GM20431 (cell line): ENCODE data around the gene CAMK1G.

Experiments
- in situ Hi-C: fragments of 300-500 bp; cut with MseI, MboI; formaldehyde crosslinking; loops from one replicate; pipeline ENCODE4 v1.15.0; 2020; ENCODE audit warnings: low sequenced_read_pairs; ENCODE audit not compliant: unreplicated experiment

Gene CAMK1G

DNA sequence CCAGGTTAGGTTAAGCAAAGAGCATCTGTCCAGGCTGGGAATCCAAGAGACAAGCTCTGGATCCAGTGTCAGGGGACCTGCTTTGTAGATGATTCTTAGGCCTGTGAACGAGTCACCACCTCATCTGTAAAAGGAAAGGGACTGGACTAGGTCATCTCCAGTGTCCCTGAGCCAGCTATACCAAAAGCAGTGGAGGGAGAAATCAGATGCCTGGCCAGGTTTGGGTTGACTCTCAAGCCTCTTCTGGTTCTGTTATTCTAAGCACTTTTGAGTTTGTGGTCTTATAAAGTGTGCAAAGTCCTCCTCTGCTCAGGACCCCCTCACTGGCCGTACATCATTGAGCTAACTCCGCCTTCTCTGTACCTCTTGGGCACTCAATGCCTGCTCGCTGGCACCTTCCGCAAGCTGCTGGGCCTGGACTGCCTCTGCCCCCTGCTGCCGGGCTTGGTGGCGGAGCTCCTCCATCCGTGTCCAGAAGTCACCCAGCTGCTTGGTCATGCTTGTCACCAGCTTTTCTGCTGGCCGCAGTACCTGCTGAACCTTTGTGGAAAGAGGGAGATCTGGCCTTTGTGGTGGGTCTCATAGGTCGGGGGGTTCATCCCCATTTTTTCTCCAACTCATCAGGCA, 33.6 kb downstream of the CAMK1G start:
- in situ Hi-C loops: no loop called here

GRCh38 chr1:209617755-209618154, 34.2 kb downstream of the CAMK1G start:
- in situ Hi-C loops: no loop called here

GRCh38 chr1:209618291-209618690, 34.8 kb downstream of the CAMK1G start:
- in situ Hi-C loops: no loop called here

DNA sequence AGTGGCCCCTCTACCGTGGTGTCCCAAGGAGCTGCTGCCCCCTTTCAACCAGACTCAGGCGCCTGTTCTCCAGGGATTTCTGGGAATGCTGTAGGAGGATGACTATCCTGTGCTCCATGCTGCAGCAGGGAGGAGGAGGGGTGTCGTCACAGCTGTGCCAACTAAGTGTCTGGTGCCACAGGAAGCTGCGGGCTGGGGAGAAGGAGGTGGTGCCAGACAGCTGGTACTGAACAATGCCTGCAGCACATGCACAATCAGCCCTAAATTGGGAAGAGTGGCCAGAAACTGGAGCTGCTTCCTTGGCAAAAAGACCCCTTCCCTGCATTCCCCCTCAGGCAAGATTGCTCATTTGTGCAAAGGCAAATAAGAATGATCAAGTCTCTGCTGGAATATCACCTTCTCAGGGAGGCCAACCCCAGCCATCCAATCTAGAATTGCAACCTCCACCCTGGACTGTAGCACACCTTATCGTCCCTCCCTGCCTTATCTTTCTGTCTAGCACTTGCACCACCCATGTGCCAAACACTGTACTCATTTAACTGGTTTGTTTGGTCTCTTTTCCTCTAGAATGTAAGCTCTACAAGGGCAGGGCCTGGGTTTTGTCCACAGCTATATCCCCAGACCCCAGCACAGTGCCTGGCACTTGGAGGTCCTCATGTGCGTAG, 35.4 kb downstream of the CAMK1G start:
- in situ Hi-C loops: no loop called here

- in situ Hi-C loops: no loop called here
Observed at GRCh38 chr1:209619696-209620486, 36.4 kb downstream of the CAMK1G start.

DNA sequence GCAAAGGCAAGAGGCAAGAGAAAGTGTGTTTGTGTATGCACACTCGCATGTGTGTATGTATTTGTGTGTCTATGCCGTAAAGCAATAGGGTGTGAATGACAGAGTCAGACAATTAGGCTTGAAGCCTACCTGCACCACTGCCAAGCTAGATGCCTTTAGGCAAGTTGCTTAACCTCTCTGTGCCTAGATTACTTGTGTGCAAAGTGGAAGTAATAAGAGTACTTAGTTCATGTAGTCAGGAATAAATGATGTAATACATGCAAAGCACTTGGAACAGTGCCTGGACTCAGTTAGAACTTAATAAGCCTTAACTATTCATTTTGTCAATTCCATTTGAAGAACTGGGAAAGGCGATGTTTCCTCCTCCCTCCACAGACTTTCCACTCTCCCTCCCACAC, 37.0 kb downstream of the CAMK1G start:
- in situ Hi-C loops: no loop called here

- in situ Hi-C loops: no loop called here
Observed at GRCh38 chr1:209621286-209621685, 37.8 kb downstream of the CAMK1G start.

- in situ Hi-C loops: no loop called here
Observed at GRCh38 chr1:209621741-209622655, 38.5 kb downstream of the CAMK1G start.

GRCh38 chr1:209622841-209623829, 39.6 kb downstream of the CAMK1G start:
- in situ Hi-C loops: no loop called here

DNA sequence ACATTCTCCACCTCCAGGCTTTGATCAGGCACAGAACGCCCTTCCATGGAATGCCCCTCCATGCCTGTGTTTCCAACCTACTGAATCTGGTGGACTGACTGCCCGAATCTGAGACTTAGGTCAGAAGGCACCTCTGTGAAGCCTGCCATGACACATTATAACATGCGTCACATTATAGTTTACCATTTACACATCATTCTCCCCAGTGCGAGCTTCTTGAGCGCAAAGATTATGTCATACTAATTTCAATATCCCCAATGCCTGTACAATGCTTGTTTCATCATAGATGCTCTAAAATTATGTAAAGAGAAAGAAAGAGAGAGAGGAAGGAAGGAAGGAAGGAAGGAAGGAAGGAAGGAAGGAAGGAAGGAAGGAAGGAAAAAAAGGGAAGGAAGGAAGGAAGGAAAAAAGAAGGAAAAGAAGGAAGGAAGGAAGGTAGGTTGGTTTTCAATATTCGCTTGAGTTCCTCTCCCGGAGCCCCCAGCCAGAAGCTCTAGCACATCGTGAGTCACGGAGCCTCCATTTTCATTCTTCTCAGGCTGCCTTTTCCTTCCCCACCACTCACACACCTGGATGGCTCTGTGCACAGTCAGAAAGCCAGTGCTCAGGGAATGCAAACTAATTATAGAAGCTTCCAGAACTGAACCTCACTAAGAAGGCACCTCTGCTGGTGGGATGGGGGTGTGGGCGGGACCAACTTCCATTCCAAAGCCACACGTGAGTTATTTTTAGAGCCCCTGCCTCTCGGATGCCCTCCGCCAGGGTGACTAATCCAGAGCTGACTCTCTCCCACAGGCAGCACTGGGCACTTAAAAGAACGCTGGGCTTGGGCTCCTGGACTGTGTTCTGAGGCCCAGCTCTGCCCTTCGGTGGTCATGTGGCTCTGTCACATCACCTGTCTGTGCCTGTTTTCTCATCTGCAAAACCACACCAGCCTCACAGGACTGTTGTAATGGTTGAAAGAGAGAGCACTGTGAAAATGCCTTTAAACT, 41.3 kb downstream of the CAMK1G start:
- in situ Hi-C loops: no loop called here

GRCh38 chr1:209625791-209626285, 42.3 kb downstream of the CAMK1G start:
- in situ Hi-C loops: no loop called here

GRCh38 chr1:209626346-209627026, 43.0 kb downstream of the CAMK1G start:
- in situ Hi-C loops: no loop called here

DNA sequence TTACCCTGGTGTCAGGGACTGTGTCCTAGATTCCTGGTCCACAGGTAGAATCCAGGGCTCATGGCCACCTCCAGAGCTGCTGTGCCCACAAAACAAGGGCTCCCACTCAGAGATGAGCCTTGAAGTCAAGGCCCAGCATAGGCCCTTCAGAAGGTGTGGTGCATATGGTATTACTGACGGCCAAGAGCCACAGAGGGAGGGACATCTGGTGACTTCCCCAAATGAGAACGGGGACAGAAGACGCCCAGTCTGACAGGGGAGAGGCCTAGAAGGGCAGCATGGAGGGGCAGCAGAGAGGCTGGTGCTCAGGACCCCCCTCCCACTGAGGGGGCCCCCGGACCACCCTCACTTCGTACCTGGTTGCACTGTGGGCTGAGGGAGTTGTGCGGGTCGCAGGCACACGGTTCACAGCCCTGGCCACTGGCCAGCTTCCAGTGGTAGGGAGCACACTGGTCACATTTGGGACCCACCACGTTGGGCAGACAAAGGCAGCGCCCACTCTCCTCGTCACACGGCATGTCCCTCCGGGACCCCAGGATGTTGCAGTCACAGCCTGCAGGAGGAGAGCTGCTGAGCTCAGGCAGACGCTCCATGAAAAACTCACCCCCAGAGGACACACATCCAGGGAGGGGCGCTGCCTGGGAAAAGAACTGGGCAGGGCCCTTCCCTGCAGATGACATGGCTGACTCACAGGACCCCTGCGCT, 43.7 kb downstream of the CAMK1G start:
- in situ Hi-C loops: no loop called here

GRCh38 chr1:209627732-209628196, 44.2 kb downstream of the CAMK1G start:
- in situ Hi-C loops: no loop called here

DNA sequence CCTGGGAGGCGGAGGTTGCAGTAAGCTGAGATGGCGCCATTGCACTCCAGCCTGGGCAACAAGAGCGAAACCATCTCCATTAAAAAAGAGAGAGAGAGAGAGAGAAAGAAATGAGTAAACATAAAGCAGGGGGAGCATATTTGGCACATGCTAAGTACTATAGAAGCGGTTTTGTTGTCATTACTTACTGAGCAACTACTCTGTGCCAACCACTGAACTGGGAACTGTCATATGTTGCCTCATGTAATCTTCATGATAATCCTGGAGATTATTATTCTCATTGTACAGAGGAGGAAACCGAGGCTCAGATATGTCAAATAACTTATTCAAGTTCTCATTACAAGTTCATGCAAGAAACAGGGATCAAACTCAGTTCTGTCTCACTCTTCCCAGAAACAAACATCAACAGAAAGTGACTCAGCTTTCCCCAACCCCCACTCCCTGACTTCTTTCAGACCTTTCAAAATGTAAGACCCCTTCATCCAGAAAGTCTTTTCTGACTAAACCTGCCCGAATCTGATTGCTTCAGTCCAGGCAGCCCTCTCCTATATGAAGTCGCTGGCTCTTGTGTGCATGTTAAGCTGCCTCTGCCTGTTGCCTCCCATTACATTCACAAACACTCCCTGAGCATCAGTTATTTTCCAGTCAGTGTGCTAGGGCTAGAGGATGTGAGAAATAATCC, 45.2 kb downstream of the CAMK1G start:
- in situ Hi-C loops: no loop called here
